ENCODE data around the gene IL1B. TPM values are rescaled to one million over a fixed set of nuclear protein-coding genes. Genes with fewer than 3 reads are reported as not detected.

The IL1B gene
- polyA plus RNA-seq, 1 of the 3 experiments (the other 2 are of a cell fraction) = 0.25 TPM

GRCh38 chr2:112829101-112829960, 7.2 kb downstream of the IL1B start:
- ChIA-PET CTCF (no interaction called here), POLR2A (no interaction called here)
- Histone ChIP-seq H3K27me3 (ENCODE audit: insufficient read depth) (no peaks in the 10 kb centered on the region), H3K9me2 (no peaks in the 10 kb centered on the region), H3K4me3 (ENCODE audit: low read depth in 2 of 2, low read length in 1 of 2) (no peak overlapping the region), H3K4me1 (ENCODE audit: control insufficient read depth in 1 of 2, insufficient read depth in 2 of 2, low read depth in 1 of 2, low read length in 1 of 2) (no peaks in the 10 kb centered on the region; a peak in 1 of 4 replicates), H3K4me2 (no peak overlapping the region), H4K20me1 (ENCODE audit: insufficient read depth) (no peaks in the 10 kb centered on the region), H2AFZ (ENCODE audit: low read depth) (no peak overlapping the region), H3K9me3 (no peaks in the 10 kb centered on the region), H3K27ac (ENCODE audit: low read depth in 2 of 2, low read length in 1 of 2) (no peak overlapping the region), H3K79me2 (ENCODE audit: insufficient read depth) (no peaks in the 10 kb centered on the region), H3K9ac (no peak overlapping the region), H3F3A (replicated peaks; ENCODE audit: insufficient read depth) (no peaks in the 10 kb centered on the region), H3K36me3 (replicated peaks in 1 of 2; ENCODE audit: control insufficient read depth in 1 of 2, insufficient read depth in 2 of 2, low read length in 1 of 2) (no peaks in the 10 kb centered on the region)
- no peak for DNase-seq
- WGBS (ENCODE audit: low lambda C conversion rate) = 18% methylated on average over 5 of the region's 5 CpGs
- TF ChIP-seq MEF2A (IDR thresholded peaks at IDR 0.05; ENCODE audit: borderline replicate concordance, low read depth) (no peak), JUND (IDR thresholded peaks at IDR 0.05) (no peak), REST (IDR thresholded peaks at IDR 0.05; ENCODE audit: low read depth, low read length) (no peak), USF2 (IDR thresholded peaks at IDR 0.05; ENCODE audit: borderline replicate concordance, low read depth, low read length) (no peak), POLR2AphosphoS5 (IDR thresholded peaks at IDR 0.05; ENCODE audit: low read depth, low read length) (no peak), YY1 (IDR thresholded peaks at IDR 0.05; ENCODE audit: low read depth) (no peak), FOXJ3 (CRISPR knock-in tag; IDR thresholded peaks at IDR 0.05) (no peak), NRF1 (IDR thresholded peaks at IDR 0.05; ENCODE audit: low read depth, low read length) (no peak), TAF1 (IDR thresholded peaks at IDR 0.05; ENCODE audit: borderline replicate concordance, low read depth, low read length) (no peak), RCOR1 (IDR thresholded peaks at IDR 0.05; ENCODE audit: low read length) (no peak), CHD2 (IDR thresholded peaks at IDR 0.05; ENCODE audit: low read length, partially characterized antibody) (no peak)

- no peak for DNase-seq
- no peaks in the 10 kb centered on the region for H3K9me2 ChIP-seq
- H3K27me3 ChIP-seq (ENCODE audit: insufficient read depth) = no peaks in the 10 kb centered on the region
- no peak overlapping the region for H2AFZ ChIP-seq (ENCODE audit: low read depth)
- H3K9me3 ChIP-seq = no peaks in the 10 kb centered on the region
- H3K4me3 ChIP-seq (ENCODE audit: low read depth in 2 of 2, low read length in 1 of 2) = no peak overlapping the region
- H4K20me1 ChIP-seq (ENCODE audit: insufficient read depth) = no peaks in the 10 kb centered on the region
- CTCF ChIA-PET = interaction anchor here (0.7 kb wide), 1 partner anchor 10 kb away, joined by 3 read pairs; no protein-coding TSS in a partner anchor
- H3K9ac ChIP-seq = no peak overlapping the region
- POLR2A ChIA-PET = no interaction called here
- no peaks in the 10 kb centered on the region; a peak in 1 of 4 replicates for H3K4me1 ChIP-seq (ENCODE audit: control insufficient read depth in 1 of 2, insufficient read depth in 2 of 2, low read depth in 1 of 2, low read length in 1 of 2)
- no peak overlapping the region for H3K27ac ChIP-seq (ENCODE audit: low read depth in 2 of 2, low read length in 1 of 2)
- H3K79me2 ChIP-seq (ENCODE audit: insufficient read depth) = no peaks in the 10 kb centered on the region
- WGBS (ENCODE audit: low lambda C conversion rate) = 56% methylated on average over 3 of the region's 3 CpGs
- H3F3A ChIP-seq (replicated peaks; ENCODE audit: insufficient read depth) = no peaks in the 10 kb centered on the region
- H3K36me3 ChIP-seq (replicated peaks in 1 of 2; ENCODE audit: control insufficient read depth in 1 of 2, insufficient read depth in 2 of 2, low read length in 1 of 2) = no peaks in the 10 kb centered on the region
- no peak overlapping the region for H3K4me2 ChIP-seq
- no peak for TF ChIP-seq RCOR1 (IDR thresholded peaks at IDR 0.05; ENCODE audit: low read length)
- no peak for TF ChIP-seq RAD21 (IDR thresholded peaks at IDR 0.05; ENCODE audit: low read length)
- TF ChIP-seq NFIC (IDR thresholded peaks at IDR 0.05; ENCODE audit: borderline replicate concordance) = no peak
- TF ChIP-seq TEAD4 (IDR thresholded peaks at IDR 0.05; ENCODE audit: borderline replicate concordance, insufficient read depth) = no peak
- no peak for TF ChIP-seq REST (IDR thresholded peaks at IDR 0.05; ENCODE audit: low read depth, low read length)
- TF ChIP-seq EP300 (IDR thresholded peaks at IDR 0.05; ENCODE audit: borderline replicate concordance in 1 of 2, low read depth in 1 of 2, low read length in 1 of 2) = no peak
- TF ChIP-seq PBX3 (IDR thresholded peaks at IDR 0.05) = no peak
- no peak for TF ChIP-seq RXRA (IDR thresholded peaks at IDR 0.05; ENCODE audit: borderline replicate concordance, low read depth)
- no peak for TF ChIP-seq FOSL2 (IDR thresholded peaks at IDR 0.05; ENCODE audit: borderline replicate concordance, low read depth)
These were observed 8.3 kb downstream of the IL1B start for GRCh38 chr2:112828251-112828691.
